Neuronal stem cell (in vitro differentiated cells): Measurements from ENCODE around the gene PTPRG.

ENCODE experiments used
- DNase-seq: peaks from one replicate; pipeline ENCODE4 v3.0.0-alpha.2; 2013; ENCODE audit warnings: low spot score
- H2AFZ ChIP-seq: one replicate; pipeline ENCODE4 v1.6.1; 2013; ENCODE audit warnings: mild to moderate bottlenecking, low read length, inconsistent platforms
- H2AK5ac ChIP-seq: 2 replicates; pipeline ENCODE4 v1.6.1; 2013; ENCODE audit warnings: low read depth, mild to moderate bottlenecking, inconsistent platforms, low read length, moderate library complexity, mixed read lengths
- H2BK120ac ChIP-seq: 2 replicates; pipeline ENCODE4 v1.6.1; 2013; ENCODE audit warnings: low read depth, mild to moderate bottlenecking, inconsistent platforms, low read length, moderate library complexity, mixed read lengths
- H2BK12ac ChIP-seq: one replicate; pipeline ENCODE4 v1.6.1; 2013; ENCODE audit warnings: low read length, inconsistent platforms
- H2BK15ac ChIP-seq: 2 replicates; pipeline ENCODE4 v1.6.1; 2013; ENCODE audit warnings: mild to moderate bottlenecking, low read length, inconsistent platforms, mixed read lengths
- H2BK5ac ChIP-seq: one replicate; pipeline ENCODE4 v1.6.1; 2013; ENCODE audit warnings: inconsistent platforms, mild to moderate bottlenecking, low read length, moderate library complexity
- H3K14ac ChIP-seq: one replicate; pipeline ENCODE4 v1.6.1; 2013; ENCODE audit warnings: low read length, inconsistent platforms
- H3K18ac ChIP-seq: 2 replicates; pipeline ENCODE4 v1.6.1; 2013; ENCODE audit warnings: low read length, inconsistent platforms
- H3K23ac ChIP-seq: 2 replicates; pipeline ENCODE4 v1.6.1; 2013; ENCODE audit warnings: low read depth, mild to moderate bottlenecking, mixed read lengths, low read length, inconsistent platforms; ENCODE audit not compliant: poor library complexity
- H3K27ac ChIP-seq: replicated peaks from 3 replicates; pipeline ENCODE4 v1.5.1; 2013; ENCODE audit warnings: low read length, inconsistent platforms
- H3K27me3 ChIP-seq, 3 experiments: 2 replicates each; pipeline ENCODE4 v1.6.1; 2013; ENCODE audit warnings: low read length in 3 of 3, mild to moderate bottlenecking in 2 of 3, inconsistent platforms in 1 of 3, low read depth in 1 of 3, mixed read lengths in 1 of 3, moderate library complexity in 1 of 3; ENCODE audit not compliant: control insufficient read depth in 3 of 3, insufficient read depth in 3 of 3
- H3K36me3 ChIP-seq, 2 donors: replicated peaks in 1 of 2; 2 replicates each; pipeline ENCODE4 v1.6.1; 2013; ENCODE audit warnings: low read length in 2 of 2; ENCODE audit not compliant: control insufficient read depth in 2 of 2, insufficient read depth in 2 of 2
- H3K4ac ChIP-seq: 2 replicates; pipeline ENCODE4 v1.6.1; 2013; ENCODE audit warnings: inconsistent platforms, mild to moderate bottlenecking, low read length, moderate library complexity
- H3K4me1 ChIP-seq, 2 donors: 1 replicate in 1 of 2; 2 replicates in 1 of 2; pipeline ENCODE4 v1.6.1; 2013; ENCODE audit warnings: low read length in 2 of 2, low read depth in 1 of 2; ENCODE audit not compliant: control insufficient read depth in 2 of 2, insufficient read depth in 1 of 2
- H3K4me2 ChIP-seq: one replicate; pipeline ENCODE4 v1.6.1; 2013; ENCODE audit warnings: mild to moderate bottlenecking, low read length, inconsistent platforms; ENCODE audit not compliant: insufficient read depth, poor library complexity, severe bottlenecking
- H3K4me3 ChIP-seq, 2 donors: 2 replicates each; pipeline ENCODE4 v1.5.1; 2013; ENCODE audit warnings: low read length in 2 of 2, mild to moderate bottlenecking in 2 of 2, inconsistent platforms in 1 of 2, moderate library complexity in 1 of 2
- H3K79me1 ChIP-seq: one replicate; pipeline ENCODE4 v1.6.1; 2013; ENCODE audit warnings: low read depth, mild to moderate bottlenecking, inconsistent platforms, low read length, moderate library complexity
- H3K9ac ChIP-seq: one replicate; pipeline ENCODE4 v1.6.1; 2013; ENCODE audit warnings: mild to moderate bottlenecking, low read depth, low read length, inconsistent platforms; ENCODE audit not compliant: poor library complexity
- H3K9me3 ChIP-seq, 2 donors: replicated peaks in 1 of 2; 2 replicates each; pipeline versions ENCODE3 to v1.6.1; 2013; ENCODE audit warnings: low read length in 2 of 2, mild to moderate bottlenecking in 2 of 2, inconsistent platforms in 1 of 2, low read depth in 1 of 2, mixed read lengths in 1 of 2, moderate library complexity in 1 of 2; ENCODE audit not compliant: control insufficient read depth in 2 of 2, insufficient read depth in 1 of 2
- H4K8ac ChIP-seq: one replicate; pipeline ENCODE4 v1.6.1; 2013; ENCODE audit warnings: low read depth, mild to moderate bottlenecking, inconsistent platforms, low read length, moderate library complexity
- H4K91ac ChIP-seq: one replicate; pipeline ENCODE4 v1.6.1; 2013; ENCODE audit warnings: low read length, low read depth, mild to moderate bottlenecking, inconsistent platforms; ENCODE audit not compliant: poor library complexity
- WGBS, 2 donors: extraction: QIAGEN DNeasy Blood & Tissue Kit; methylation state at CpG; one replicate each; pipeline ENCODE4 v1.1.7; 2013; ENCODE audit warnings: missing lambda C conversion rate in 2 of 2, mixed read lengths in 1 of 2; ENCODE audit not compliant: insufficient read length in 2 of 2, insufficient replicate concordance in 1 of 2; ENCODE audit errors: extremely low coverage in 2 of 2; 5-methylcytosine and 5-hydroxymethylcytosine counted together

Gene PTPRG

GRCh38 chr3:61664105-61664482, 102.7 kb downstream of the PTPRG start:
- H3K14ac ChIP-seq = no peak overlapping the region
- DNase-seq = no peak
- H2BK5ac ChIP-seq = no peak overlapping the region
- H3K79me1 ChIP-seq = peaks cover 3% of the 10 kb centered on the region
- H3K9me3 ChIP-seq = peaks cover 3 to 7% of the 10 kb centered on the region in 2 donors
- H2AK5ac ChIP-seq = no peak overlapping the region
- no peak overlapping the region for H3K23ac ChIP-seq
- H3K4me2 ChIP-seq = no peak overlapping the region
- no peak overlapping the region for H2AFZ ChIP-seq
- peaks cover 0 to 2% of the 10 kb centered on the region in 2 donors for H3K36me3 ChIP-seq
- H3K4me1 ChIP-seq = peaks cover 0 to 4% of the 10 kb centered on the region in 2 donors
- H4K91ac ChIP-seq = no peak overlapping the region
- no peak overlapping the region for H3K9ac ChIP-seq
- H3K18ac ChIP-seq = no peak overlapping the region
- H2BK120ac ChIP-seq = no peak overlapping the region
- H2BK15ac ChIP-seq = no peak overlapping the region
- no peak overlapping the region for H3K4ac ChIP-seq
- no peaks in the 10 kb centered on the region for H3K27me3 ChIP-seq
- H3K4me3 ChIP-seq = no peak overlapping the region
- no peak overlapping the region for H2BK12ac ChIP-seq
- no peak overlapping the region for H3K27ac ChIP-seq
- H4K8ac ChIP-seq = no peak overlapping the region
- no CpG with 5 or more reads among the region's 2 CpGs for WGBS, 2 donors

GRCh38 chr3:61665121-61665520, 103.8 kb downstream of the PTPRG start:
- Histone ChIP-seq H2BK120ac (no peak overlapping the region), H3K27ac (no peak overlapping the region), H3K18ac (no peak overlapping the region), H2BK5ac (no peak overlapping the region), H2BK12ac (no peak overlapping the region), H3K4me3 (no peak overlapping the region), H2AK5ac (no peak overlapping the region), H3K4me1 (peaks cover 0 to 7% of the 10 kb centered on the region in 2 donors), H4K8ac (no peak overlapping the region), H2AFZ (no peak overlapping the region), H4K91ac (no peak overlapping the region), H3K27me3 (no peaks in the 10 kb centered on the region), H3K4ac (no peak overlapping the region), H3K14ac (no peak overlapping the region), H3K4me2 (no peak overlapping the region), H3K9ac (no peak overlapping the region), H3K23ac (no peak overlapping the region), H3K36me3 (peaks cover 0 to 2% of the 10 kb centered on the region in 2 donors), H2BK15ac (no peak overlapping the region), H3K79me1 (peaks cover 5% of the 10 kb centered on the region), H3K9me3 (peaks cover 3 to 7% of the 10 kb centered on the region in 2 donors)
- WGBS, 2 donors = no CpG with 5 or more reads among the region's 3 CpGs
- DNase-seq = no peak

- no peak overlapping the region for H3K9ac ChIP-seq
- H2BK12ac ChIP-seq = no peak overlapping the region
- no peak overlapping the region for H2AFZ ChIP-seq
- H3K4ac ChIP-seq = no peak overlapping the region
- peaks cover 3 to 10% of the 10 kb centered on the region in 2 donors for H3K9me3 ChIP-seq
- no peak overlapping the region for H3K4me3 ChIP-seq
- no peak overlapping the region for H2BK15ac ChIP-seq
- H3K4me2 ChIP-seq = no peak overlapping the region
- peaks cover 0 to 2% of the 10 kb centered on the region in 2 donors for H3K36me3 ChIP-seq
- no peak overlapping the region for H3K27ac ChIP-seq
- H3K79me1 ChIP-seq = peaks cover 5% of the 10 kb centered on the region
- no peak overlapping the region for H3K18ac ChIP-seq
- H4K8ac ChIP-seq = no peak overlapping the region
- DNase-seq = no peak
- no peak overlapping the region for H3K14ac ChIP-seq
- H3K23ac ChIP-seq = no peak overlapping the region
- peaks cover 0 to 7% of the 10 kb centered on the region in 2 donors for H3K4me1 ChIP-seq
- H4K91ac ChIP-seq = no peak overlapping the region
- H3K27me3 ChIP-seq = no peaks in the 10 kb centered on the region
- H2AK5ac ChIP-seq = no peak overlapping the region
- H2BK120ac ChIP-seq = no peak overlapping the region
- no peak overlapping the region for H2BK5ac ChIP-seq
- no CpG with 5 or more reads among the region's 5 CpGs for WGBS, 2 donors
Observed at GRCh38 chr3:61665987-61666386, 104.6 kb downstream of the PTPRG start.

GRCh38 chr3:61666615-61667330, 105.4 kb downstream of the PTPRG start:
- H3K9me3 ChIP-seq = peaks cover 3 to 10% of the 10 kb centered on the region in 2 donors
- no peak for DNase-seq
- H3K79me1 ChIP-seq = peaks cover 5% of the 10 kb centered on the region
- H3K23ac ChIP-seq = no peak overlapping the region
- H3K14ac ChIP-seq = no peak overlapping the region
- H2AFZ ChIP-seq = no peak overlapping the region
- H3K4me1 ChIP-seq = peaks cover 0 to 7% of the 10 kb centered on the region in 2 donors
- H4K91ac ChIP-seq = no peak overlapping the region
- no CpG with 5 or more reads among the region's 6 CpGs for WGBS, 2 donors
- no peak overlapping the region for H3K18ac ChIP-seq
- no peak overlapping the region for H2BK120ac ChIP-seq
- H3K9ac ChIP-seq = no peak overlapping the region
- no peak overlapping the region for H3K4me3 ChIP-seq
- H3K4me2 ChIP-seq = no peak overlapping the region
- H2BK12ac ChIP-seq = no peak overlapping the region
- no peak overlapping the region for H2AK5ac ChIP-seq
- no peak overlapping the region for H2BK5ac ChIP-seq
- H3K27ac ChIP-seq = no peak overlapping the region
- H3K36me3 ChIP-seq = peaks cover 0 to 2% of the 10 kb centered on the region in 2 donors
- no peaks in the 10 kb centered on the region for H3K27me3 ChIP-seq
- H3K4ac ChIP-seq = no peak overlapping the region
- H2BK15ac ChIP-seq = no peak overlapping the region
- H4K8ac ChIP-seq = no peak overlapping the region
